Kidney epithelial cell (primary cell): ENCODE measurements around the gene OXCT1. TPM values are rescaled to one million over a fixed set of nuclear protein-coding genes. Genes with fewer than 3 reads are reported as not detected.

Experiments
- DNase-seq: peaks from one replicate; pipeline ENCODE4 v3.0.0-alpha.2; 2010; ENCODE audit warnings: low read depth
- H3K27me3 ChIP-seq: 2 replicates; pipeline ENCODE4 v1.6.0; 2011; ENCODE audit warnings: low read length; ENCODE audit not compliant: control insufficient read depth, insufficient read depth
- H3K36me3 ChIP-seq: 2 replicates; pipeline ENCODE4 v1.5.1; 2011; ENCODE audit warnings: low read length; ENCODE audit not compliant: control insufficient read depth, insufficient read depth
- H3K4me3 ChIP-seq: 2 replicates; pipeline ENCODE4 v1.5.1; 2011; ENCODE audit warnings: low read depth, mild to moderate bottlenecking, control low read depth, low read length
- total RNA-seq: library from RNA; depleted of rRNA; stranded (reverse); fragments of >200 nt; gene quantifications from 2 replicates; pipeline ENCODE4 v1.2.3, GENCODE V29; 2015
- TF ChIP-seq, protein P1 (sequence below): IDR thresholded peaks from 2 replicates; pipeline ENCODE4 v1.5.1; 2011; ENCODE audit warnings: mild to moderate bottlenecking, moderate library complexity, low read length, control low read depth, inconsistent platforms; ENCODE audit not compliant: insufficient read depth, poor library complexity, severe bottlenecking

OXCT1 gene
- total RNA-seq, 1 donor from 2014 or later: 21.0 TPM

DNA sequence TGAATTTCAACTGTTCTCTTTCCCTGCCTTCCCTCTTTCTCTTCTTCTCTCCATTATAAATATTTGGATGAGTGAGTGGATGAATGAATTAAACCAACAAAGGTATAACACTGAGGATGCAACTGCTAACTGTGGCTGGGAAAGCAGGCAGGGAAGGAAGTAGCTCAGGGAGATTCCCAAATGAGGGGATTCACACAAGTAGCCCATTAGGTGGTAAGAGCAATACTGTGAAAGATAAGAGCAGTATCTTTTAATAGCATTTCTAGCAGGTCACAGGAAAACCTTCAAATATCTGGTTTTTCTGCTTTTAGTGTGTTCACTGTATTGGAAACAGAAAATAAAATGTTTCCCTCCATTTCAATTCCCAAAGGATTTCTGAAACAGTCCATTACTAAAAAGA is 105.6 kb downstream of the OXCT1 start:
- Histone ChIP-seq H3K36me3 (no peaks in the 10 kb centered on the region), H3K27me3 (no peaks in the 10 kb centered on the region), H3K4me3 (no peak overlapping the region)
- no peak for DNase-seq
- TF ChIP-seq, protein P1, sequence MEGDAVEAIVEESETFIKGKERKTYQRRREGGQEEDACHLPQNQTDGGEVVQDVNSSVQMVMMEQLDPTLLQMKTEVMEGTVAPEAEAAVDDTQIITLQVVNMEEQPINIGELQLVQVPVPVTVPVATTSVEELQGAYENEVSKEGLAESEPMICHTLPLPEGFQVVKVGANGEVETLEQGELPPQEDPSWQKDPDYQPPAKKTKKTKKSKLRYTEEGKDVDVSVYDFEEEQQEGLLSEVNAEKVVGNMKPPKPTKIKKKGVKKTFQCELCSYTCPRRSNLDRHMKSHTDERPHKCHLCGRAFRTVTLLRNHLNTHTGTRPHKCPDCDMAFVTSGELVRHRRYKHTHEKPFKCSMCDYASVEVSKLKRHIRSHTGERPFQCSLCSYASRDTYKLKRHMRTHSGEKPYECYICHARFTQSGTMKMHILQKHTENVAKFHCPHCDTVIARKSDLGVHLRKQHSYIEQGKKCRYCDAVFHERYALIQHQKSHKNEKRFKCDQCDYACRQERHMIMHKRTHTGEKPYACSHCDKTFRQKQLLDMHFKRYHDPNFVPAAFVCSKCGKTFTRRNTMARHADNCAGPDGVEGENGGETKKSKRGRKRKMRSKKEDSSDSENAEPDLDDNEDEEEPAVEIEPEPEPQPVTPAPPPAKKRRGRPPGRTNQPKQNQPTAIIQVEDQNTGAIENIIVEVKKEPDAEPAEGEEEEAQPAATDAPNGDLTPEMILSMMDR: no peak

DNA sequence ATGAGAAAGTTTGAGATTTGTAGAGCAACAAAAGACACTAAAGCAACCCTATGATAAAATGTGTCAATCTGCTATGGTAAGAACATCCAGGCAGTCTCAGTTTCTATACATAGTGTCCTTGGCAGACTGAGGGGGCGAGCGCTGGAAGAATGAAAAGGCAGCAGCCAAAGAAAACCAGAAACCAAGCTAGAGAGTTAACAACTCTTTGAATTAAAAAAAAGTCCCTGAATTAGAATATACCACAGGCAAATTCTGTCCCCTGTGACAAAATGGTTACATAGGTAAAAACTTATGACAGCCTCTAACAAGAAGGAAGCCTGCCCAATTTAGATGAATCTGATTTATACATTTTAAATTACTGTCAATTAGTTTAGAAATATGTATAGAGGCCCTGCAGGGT is 106.7 kb downstream of the OXCT1 start:
- no peak overlapping the region for H3K4me3 ChIP-seq
- DNase-seq: no peak
- TF ChIP-seq, protein P1: no peak
- H3K36me3 ChIP-seq: no peaks in the 10 kb centered on the region
- H3K27me3 ChIP-seq: no peaks in the 10 kb centered on the region

DNA sequence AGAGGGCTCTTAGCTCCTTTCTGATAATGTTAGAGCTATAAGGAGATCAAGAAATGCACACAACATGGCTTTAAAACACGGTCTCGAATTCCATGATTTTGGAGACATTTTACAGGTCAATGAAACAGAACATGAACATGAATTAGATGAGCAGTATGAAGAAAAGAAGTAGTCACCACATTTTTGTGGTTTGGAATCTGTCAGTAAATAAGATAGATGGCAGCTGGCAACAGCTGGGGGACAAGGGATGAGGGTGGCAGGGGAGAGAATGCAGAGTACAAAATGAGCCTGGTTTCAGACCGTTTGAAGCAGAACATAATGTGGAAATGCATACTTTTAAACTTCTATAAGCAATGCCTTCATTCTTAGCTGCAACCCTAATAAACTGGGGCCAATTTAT is 107.1 kb downstream of the OXCT1 start:
- TF ChIP-seq, protein P1: no peak
- DNase-seq: peak; percentile 26

DNA sequence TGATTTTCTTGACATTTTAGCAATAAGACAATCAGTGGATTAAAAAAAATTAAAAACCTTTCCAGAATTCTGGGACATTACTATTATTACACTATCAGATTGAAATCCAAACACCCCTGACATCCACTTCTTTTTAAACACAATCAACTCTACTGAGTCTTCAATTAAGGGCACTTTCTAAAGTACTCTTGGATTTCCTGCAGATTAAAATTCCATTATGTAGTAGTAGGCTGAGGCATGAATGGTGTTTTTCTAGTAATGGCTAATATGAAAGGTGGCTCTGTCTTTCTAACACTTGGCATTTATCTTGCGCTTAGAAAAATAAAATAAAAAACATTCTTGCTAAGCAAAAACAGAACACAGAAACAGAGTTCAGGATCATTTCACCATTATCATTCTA is 107.8 kb downstream of the OXCT1 start:
- DNase-seq: no peak
- no peaks in the 10 kb centered on the region for H3K27me3 ChIP-seq
- H3K4me3 ChIP-seq: no peak overlapping the region
- TF ChIP-seq, protein P1: no peak
- H3K36me3 ChIP-seq: no peaks in the 10 kb centered on the region

More for the DNA sequence above, 107.1 kb downstream of the OXCT1 start:
- H3K4me3 ChIP-seq: no peak overlapping the region
- no peaks in the 10 kb centered on the region for H3K27me3 ChIP-seq
- no peaks in the 10 kb centered on the region for H3K36me3 ChIP-seq

DNA sequence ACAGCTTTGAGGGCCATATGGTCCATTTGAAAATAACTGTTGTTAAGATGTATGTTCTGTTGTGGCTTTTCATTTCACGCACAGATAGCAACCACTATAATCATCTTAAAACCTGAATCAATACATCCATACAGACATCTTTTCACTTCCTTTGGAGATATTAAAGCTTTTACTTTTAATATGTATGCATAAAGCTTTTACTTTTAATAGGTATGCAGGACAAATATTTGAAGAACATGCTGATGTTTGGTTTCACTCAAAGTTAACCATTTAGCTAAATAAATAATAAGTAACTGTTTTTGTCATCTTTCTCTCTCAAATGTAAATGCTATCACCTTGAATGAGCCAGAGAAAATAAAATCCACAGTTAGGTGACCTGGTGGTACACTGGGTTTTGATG is 108.6 kb downstream of the OXCT1 start:
- TF ChIP-seq, protein P1: no peak
- Histone ChIP-seq H3K36me3 (no peaks in the 10 kb centered on the region), H3K4me3 (no peak overlapping the region), H3K27me3 (no peaks in the 10 kb centered on the region)
- DNase-seq: no peak

DNA sequence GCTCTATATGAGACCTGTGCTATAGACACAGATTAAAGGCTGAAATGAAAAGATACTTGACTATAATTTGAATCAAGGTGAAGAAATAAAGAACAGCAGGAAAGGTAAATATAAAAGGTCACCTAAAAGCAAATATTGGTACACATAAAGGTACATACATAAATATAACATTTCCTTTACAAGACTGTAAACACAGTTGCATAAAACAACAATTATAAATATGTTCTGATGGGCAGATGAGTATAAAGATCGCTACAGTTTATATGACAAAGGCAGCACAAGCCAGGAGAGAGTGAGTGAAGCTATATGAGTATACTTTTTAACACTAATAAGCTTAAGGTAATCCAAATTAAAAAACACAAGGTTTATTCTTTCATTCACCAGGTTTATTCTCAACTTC is 114.5 kb downstream of the OXCT1 start:
- Histone ChIP-seq H3K27me3 (no peaks in the 10 kb centered on the region), H3K36me3 (no peaks in the 10 kb centered on the region), H3K4me3 (no peak overlapping the region)
- TF ChIP-seq, protein P1: no peak
- DNase-seq: no peak
